GM19468 (cell line): ENCODE results near the gene EVI5.
"Not testable (repeated sequence)": the region's sequence is repeated elsewhere in the genome, so short reads cannot be mapped to it uniquely, and the experiment has no call there.

Experiments used
- ATAC-seq: cut with Tn5 transposase; IDR thresholded peaks from one replicate; pipeline ENCODE4 v1.9.1; 2021; ENCODE audit warnings: mild to moderate bottlenecking, moderate library complexity, moderate number of reproducible peaks; ENCODE audit not compliant: unreplicated experiment; ENCODE audit errors: extremely low read depth

EVI5 gene

DNA sequence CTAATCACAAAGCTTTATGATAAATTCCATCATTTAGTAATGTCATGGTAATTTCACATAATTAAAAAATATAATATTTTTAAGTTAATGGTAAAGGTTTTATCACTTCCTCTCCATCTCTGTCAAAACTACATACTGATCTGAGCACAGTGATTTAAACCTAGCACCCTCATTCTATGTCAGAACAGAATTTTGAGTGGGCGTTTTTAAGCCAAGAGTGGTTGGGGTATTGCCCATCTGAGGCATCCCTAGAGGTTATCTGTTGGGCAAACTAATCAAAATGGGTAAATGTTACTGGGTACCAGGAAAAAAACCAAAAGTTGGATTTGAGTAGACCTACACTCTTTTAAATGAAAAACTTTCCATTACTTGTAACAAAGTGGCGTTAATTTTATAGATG lies 197.5 kb downstream of the EVI5 start:
- no peak for ATAC-seq

DNA sequence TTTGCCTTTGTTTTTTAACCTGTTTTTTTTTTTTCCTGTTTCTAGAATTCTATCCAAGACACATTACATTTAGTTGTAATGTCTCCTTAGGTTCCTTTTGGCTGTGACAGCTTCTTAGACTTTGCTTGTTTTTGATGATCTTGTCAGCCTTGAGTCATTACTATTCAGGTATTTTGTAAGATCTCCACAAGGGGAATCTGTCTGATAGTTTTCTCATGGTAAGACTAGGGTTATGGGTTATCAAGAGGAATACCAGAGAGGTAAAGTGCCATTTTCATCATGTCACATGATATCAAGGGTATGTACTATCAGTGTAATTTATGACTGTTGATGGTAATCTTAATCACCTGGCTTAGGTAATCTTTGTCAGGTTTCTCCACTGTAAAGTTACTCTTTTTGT lies 199.1 kb downstream of the EVI5 start:
- ATAC-seq, result no peak

DNA sequence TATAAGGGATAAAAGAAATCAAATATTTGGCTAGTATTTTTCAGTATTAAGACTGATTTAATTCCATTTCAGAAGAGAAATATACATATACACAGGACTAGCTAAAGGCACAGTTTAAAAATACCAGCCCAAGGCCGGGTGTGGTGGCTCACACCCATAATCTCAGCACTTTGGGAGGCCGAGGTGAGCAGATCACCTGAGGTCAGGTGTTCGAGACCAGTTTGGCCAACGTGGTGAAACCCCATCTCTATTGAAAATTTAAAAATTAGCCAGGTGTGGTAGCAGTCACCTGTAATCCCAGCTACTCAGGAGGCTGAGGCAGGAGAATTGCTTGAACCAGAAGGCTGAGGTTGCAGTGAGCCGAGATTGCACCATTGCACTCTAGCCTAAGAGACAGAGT lies 200.1 kb downstream of the EVI5 start:
- not testable (repeated sequence) for ATAC-seq

DNA sequence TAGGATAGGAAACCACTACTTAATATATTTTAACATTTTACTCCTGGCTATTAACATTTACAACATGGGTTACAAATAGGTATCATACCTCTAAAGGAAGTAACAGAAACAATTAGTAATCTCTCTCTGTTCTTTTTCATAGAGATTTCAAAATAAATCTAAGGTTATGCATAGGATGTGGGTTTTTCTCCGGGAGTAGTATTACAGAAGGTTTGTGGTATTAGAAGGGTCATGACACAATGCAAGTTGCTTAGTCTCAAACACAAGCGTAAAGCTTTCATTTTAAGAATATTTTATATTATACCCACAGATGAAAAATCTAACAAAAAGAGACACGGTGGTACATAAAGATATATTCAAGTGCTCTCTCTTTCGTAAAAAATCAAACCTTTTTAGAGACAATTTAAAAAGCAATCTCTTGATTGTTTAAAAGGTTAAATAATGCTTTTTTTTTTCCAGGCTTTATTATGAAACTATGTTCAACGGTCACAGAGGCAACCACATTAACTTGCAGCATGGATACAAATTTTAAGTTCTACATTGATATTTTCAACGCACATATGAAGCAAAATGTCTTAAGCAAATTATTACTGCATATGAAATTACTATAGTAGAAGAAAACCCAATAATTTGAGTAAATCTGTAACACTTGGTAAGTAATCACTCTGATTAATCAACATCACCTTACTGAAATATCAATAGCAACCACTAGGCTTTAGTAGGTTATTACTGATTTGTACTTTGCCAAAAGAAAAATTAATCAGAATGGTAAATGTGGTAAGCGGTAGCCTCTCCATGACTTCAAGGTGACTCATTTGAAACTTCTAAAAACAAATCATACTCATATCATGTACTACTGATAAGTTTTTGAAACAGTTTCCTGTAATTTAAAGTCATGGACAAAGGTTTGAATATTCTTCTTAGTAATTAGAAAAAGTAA lies 200.8 kb downstream of the EVI5 start:
- ATAC-seq, result peak; percentile 60

DNA sequence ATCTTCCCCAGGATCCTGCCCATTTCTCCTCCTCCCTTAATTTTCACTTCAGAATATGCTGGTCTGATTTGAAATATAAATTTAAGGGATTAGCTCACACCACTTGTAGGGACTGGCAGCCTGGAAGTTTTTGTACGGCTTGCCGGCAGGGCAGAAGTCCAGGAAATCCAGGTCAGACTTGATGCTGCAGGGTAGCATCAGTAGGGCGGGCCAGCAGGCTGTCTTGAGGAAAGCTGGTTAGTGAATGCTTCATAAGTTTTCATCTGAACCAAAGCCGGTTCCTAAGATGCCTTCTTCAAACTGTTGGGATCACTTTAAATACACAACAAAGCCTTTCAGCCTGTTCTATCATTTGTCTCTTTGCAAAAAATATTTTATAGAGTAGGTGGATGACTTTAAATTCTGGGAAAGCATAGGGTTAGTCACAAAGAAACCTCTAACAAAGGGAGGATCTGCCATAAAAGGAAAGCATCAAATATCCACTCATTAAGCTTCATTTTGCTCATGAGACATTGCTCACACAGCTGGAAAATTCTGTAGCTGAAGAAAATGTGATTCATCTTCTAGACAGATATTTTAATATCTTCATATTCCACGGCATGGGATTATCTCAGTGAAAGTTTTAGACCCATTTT lies 207.5 kb downstream of the EVI5 start:
- ATAC-seq, result no peak

DNA sequence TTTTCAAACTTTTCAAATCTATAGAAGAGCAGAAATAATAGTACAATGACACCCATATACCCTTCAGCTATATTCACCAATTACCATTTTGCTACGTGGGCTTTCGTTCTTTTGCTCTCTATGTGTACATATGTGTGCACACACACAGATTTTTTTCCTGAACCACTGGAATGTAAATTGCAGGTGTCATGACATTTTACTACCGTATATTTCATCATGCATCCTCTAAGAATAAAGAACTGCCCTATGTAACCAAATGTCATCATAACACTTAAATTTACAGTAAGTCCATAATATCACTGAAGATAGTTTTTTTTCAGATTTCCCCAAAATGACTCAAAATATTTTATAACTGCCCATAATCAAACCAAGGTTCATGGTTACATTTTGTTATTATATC lies 209.8 kb downstream of the EVI5 start:
- no peak for ATAC-seq

DNA sequence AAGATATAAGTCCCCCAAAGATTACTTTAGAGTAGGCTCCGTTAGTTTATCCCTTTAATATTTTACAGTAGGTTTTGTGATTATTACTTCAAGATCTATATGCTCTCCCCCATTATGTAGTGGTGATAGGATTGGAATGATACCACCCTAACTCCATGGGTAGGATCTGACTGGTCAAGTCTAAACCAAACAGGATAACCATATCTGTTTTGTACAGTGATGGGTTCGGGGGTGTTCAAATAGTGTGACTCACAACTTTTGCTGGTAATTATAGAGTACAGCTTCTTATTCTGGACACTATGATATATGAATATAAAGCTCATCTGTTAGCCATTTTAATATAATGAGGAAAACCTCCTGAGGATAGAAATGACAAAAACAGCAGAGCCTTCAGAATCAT lies 212.4 kb downstream of the EVI5 start:
- ATAC-seq, result no peak

DNA sequence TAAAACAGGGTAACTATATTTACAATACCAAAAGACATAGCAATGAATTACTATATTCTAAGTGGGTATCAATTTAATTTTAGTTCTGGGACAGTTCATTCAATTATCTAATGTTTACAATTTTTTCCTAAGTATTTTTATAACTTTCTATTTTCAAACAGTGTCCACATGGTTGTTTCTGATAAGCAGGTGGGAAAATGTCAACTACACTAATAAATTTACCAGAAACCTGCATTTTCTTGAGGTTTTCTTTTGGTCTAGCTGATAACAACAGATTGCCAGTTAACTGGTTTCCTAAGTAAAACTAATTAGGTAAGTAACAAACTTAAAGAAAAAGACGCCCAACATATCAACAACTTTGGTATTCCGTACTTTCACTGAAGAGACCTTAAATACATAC lies 213.3 kb downstream of the EVI5 start:
- ATAC-seq, result no peak

DNA sequence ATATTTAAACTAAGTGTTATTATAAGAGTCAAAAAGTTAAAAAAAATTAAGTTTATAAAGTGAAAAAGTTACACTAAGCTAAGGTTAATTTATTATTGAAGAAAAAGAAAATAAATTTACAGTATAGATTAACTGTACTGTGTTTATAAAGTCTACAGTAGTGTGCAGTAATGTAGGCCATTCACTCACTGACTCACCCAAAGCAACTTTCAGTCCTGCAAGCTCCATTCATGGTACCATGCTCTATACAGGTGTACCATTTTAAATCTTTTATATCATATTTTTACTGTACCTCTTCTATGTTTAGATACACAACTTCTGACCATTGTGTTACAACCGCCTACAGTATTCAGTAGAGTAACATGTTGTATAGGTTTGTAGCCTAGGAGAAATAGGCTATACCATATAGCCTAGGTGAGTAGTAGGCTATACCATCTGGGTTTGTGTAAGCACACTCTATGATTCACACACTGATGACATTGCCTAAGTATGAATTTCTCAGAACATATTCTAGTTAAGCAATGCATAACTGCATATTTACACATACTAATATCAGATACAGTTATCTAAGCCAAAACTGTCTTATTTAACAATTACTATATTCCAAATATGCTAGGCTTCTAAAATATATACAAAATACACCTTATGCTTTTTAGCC lies 217.6 kb downstream of the EVI5 start:
- no peak for ATAC-seq

DNA sequence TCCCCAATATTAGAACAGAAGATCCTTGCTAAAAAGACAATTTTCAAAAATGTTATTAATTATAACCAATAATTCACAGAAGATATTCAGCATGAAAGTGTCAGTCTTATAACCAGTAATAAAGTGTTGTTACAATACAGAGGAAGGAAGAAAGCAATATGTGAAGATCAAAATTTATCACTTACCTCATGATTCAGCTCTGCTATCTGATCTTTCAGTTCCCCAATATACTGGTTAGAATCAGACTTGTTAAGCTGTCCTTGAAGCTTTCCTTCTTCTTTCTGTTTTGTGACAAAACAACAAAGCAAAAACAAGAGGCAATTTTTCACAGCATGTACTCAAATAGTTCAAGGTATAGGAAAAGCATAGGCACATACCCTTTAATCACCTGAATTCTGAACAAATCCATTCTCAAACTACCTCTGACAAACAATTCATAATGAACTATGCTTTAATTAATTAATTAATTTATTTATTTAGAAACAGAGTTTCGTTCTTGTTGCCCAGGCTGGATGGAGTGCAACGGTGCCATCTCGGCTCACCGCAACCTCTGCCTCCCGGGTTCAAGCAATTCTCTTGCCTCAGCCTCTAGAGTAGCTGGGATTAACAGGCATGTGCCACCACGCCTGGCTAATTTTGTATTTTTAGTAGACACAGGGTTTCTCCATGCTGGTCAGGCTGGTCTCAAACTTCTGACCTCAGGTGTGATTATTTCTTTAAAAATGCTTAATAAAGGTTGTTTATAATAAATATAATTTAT lies 221.3 kb downstream of the EVI5 start:
- peak; percentile 94 for ATAC-seq

DNA sequence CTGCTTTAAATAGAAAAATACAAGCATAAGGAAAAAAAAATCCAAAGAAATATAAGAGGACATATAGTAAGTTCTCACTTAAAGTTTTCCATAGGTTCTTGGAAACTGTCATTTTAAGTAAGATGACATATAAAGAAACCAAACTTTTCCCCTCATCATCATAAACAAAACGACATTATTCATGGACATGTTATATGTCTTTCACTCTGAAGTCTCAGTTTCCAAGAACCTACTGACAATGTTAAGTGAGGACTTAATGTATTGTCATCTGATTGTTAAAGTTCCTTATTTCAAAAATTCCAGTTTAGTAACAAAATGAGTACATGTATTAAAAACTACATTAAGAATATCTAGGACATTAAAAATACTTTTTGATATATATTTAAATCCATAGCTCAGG lies 228.6 kb downstream of the EVI5 start:
- no peak for ATAC-seq

DNA sequence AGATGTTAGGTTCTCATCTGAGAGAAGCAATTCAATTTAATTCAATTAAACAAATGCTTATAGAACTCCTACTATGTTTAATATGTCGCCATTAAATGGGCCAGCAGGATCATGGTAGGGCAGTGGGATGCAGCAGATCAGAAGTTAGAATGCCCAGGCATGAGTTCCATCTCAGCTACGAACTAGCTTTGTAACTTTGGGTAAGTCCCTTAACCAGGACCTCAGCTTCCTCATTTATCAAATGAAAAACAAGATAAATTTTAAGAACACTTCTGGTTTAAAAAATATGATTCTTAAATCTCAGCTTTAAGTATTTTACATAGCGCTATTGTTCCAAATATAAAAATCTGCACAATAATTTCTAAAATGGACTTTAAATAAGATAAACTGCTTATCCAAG lies 230.7 kb downstream of the EVI5 start:
- ATAC-seq, result no peak

DNA sequence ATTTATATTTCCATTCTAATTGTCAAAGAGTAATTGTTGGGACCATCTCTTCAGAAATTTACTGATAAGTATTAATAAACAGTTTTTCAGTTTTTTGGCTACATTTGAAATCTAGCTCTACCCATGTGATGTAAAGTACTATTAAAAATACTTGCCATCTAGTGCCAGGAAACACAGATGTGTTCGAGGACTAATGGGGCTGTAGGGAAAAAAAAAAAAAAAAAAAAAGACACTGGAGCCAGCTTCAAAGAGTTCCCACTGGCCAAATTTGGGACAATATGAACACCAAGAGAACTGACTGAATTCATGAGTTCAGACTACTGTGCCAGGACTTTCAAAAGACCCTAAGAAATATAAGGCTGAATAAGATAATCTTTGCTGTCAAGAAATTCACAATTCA lies 233.0 kb downstream of the EVI5 start:
- ATAC-seq, result no peak

DNA sequence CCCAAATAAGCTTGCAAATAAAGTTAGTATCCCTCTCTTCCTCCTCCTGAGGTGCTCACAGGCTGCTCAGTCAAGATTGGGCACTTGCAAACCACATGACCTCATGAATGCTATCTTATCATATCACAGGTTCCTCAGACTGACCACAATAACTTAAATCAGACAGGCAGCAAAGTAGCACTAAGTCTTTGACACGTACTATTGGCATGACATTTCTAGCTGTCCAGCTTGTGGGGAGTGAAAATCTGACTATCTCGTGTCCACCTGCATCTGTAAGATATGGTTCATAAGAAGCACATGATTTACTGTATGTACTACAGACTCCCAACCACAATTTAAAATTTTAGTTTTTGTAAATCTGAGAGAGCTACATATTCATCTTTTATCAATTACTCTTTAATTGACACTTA lies 240.1 kb downstream of the EVI5 start:
- ATAC-seq, result no peak

DNA sequence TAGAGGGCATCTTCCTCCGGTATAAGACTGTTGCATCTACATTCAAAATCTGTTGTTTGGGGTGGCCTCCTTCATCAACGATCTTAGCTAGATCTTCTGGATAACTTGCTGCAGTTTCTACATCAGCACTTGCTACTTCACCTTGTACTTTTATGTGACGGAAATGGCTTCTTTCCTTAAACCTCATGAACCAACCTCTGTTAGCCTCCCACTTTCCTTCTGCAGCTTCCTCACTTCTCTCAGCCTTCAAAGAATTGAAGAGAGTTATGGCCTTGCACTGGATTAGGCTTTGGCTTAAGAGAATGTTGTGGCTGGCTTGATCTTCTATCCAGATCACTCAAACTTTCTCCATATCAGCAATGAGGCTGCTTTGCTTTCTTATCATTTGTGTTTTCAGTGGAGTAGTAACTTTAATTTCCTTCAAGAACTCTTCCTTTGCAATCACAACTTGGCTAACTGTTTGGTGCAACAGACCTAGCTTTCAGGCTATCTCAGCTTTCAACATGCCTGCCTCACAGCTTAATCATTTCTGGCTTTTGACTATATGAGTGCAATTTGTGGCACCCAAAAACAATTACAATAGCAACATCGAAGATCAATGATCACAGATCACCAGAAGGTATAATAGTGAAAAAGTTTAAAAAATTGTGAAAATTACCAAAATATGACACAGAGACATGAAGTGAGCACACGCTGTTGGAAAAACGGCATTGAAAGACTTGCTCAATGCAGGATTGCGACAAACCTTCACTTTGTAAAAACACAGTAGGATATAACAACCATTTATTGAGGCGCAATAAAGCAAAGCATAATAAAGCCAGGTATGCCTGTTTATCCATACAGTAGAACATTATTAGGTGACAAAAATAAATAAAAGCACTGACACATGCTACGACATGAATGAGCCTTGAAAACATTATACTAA lies 241.5 kb downstream of the EVI5 start:
- no peak for ATAC-seq

DNA sequence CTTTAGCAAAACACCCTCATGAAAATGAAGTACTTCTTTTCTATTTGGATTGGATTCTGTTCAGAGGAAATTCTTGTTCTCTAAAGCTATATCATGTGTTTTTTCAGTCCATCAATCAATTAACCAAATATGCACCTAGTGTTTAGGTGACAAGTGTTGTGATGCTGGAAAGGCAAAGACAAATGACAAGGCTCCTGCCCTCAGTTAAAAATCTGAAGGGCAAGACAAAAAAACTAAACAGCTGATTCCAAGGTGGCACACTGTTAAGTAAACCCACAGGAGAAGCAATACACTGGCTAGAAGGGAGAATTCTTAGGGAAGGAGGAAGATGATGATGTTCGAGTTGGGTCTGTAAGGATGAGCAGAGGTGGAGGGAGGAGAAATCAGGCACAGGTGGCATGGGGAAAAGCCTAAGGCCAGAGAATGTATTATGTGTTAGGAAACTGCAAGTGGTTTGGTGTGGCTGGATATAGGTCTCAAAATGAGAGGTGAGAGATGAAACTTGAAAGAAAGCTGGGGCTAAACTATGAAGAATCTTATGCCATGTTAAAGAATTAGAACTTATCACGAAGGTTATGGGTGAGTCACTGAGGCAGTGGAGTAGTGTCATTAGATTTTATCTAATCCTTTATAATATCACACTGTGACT lies 246.4 kb downstream of the EVI5 start:
- ATAC-seq, result peak; percentile 34

DNA sequence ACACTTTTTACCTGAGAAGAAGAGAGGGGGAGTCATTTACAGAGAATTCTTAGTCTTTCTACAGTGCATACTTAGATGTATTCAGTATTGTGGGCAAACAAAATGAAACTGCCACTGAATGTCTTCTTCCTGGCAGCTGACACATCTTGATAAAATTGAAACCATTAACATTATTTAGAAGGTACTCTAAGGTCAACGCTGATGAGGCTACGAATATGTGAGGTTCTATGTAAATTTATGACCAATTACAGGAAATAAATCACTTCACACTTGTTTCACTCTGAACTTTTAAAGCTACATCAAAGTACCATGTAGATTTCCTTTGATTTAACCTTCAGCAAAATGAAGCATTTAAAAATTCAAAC lies 246.9 kb downstream of the EVI5 start:
- ATAC-seq, result peak; percentile 53

DNA sequence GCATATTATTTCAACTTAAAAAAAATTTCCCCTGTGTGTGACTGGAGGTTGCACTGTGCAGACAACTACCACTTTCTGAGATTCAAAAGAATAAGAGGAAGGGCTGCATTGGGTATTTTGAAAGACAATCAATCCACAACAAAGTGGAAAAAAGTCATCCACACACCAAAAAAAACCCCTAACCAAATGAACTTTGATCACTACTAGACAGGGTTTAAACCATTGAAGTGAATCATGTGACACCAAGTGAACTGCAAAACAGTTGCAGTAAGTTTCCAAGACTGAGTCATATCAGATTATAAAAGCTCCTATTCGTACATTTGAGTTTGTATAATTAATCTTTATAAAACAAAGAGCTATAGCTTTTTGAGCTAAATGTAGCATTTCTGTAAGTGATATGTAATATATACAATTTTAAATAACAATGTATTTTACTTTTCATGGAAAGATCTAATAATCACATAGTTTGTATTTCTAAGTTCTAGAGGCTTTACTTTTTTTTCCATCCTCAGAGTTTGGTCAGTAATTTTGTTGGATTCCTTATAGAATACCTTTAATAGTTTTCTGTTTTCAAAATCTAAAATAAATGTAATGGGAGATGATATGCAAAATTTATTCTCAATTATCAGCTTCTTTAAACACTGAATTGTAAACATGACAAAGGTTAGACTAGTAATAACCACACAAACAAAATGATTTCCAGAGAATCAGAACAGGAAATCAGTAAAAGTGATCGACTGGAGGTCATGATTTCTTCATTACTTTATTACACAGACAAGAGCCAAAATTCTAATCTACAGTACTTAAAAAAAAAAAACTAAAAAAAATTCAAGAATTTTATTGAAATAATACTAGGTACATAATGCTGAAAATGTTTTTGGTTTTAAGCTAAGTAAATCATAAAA lies 247.7 kb downstream of the EVI5 start:
- no peak for ATAC-seq
